ENCODE results near the gene HELQ.

DNA sequence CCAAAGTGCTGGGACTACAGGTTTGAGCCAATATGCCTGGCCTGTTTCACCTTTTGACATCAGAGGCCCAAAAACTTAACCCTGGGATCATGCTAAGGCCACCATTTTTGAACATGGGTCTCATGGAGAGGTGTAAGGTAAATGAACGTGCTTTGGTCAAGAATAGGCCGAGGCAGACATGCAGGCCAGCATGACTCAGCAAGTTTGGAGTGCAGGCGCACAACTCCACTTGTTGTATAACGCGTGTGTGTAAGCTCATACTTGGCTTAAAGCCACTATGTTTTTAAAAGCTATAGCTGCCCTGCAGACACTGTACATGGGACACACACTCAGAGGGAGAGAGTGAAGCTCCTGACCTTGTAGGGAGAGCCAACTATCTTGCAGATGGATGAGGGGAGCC is 77.2 kb downstream of the HELQ start:
- TF ChIP-seq EZH2 (IDR thresholded peaks at IDR 0.05; ENCODE audit: low read depth) (no peak), CTCF (conservative IDR thresholded peaks at IDR 0.05) (no peak)
